IMR-90 (cell line): ENCODE results near the gene MYO7B. TPM values are rescaled to one million over a fixed set of nuclear protein-coding genes. Genes with fewer than 3 reads are reported as not detected.

ENCODE experiments used
- ATAC-seq: fragments of 200-7000 bp; cut with Tn5 transposase; 2 replicates; pipeline ENCODE4 v1.9.1; 2020; ENCODE audit warnings: low read depth, mild to moderate bottlenecking, moderate library complexity
- BruUV-seq: library from RNA; stranded (reverse); fragments of 400-500 nt; replicated peaks from 2 replicates; lab custom pipeline; 2021; lab: Mats Ljungman, UMichigan
- CTCF ChIA-PET: fragments of 300-600 bp; formaldehyde crosslinking; extraction: SDS; loops from one replicate; lab custom pipeline; 2021; ENCODE audit warnings: antibody characterized with exemption; lab: Yijun Ruan, JAX
- POLR2A ChIA-PET: fragments of 300-600 bp; sonication (Branson Sonifier 250); formaldehyde crosslinking; loops from one replicate; lab custom pipeline; 2022; ENCODE audit warnings: antibody characterized with exemption; ENCODE audit not compliant: unreplicated experiment; lab: Charles Lee
- DNase-seq: peaks from one replicate; pipeline ENCODE4 v3.0.0; 2013
- H2AFZ ChIP-seq: replicated peaks from 2 replicates; pipeline ENCODE3; 2013; ENCODE audit warnings: low read length, mild to moderate bottlenecking; ENCODE audit not compliant: poor library complexity
- H2AK5ac ChIP-seq: 2 replicates; pipeline ENCODE4 v1.6.1; 2013; ENCODE audit warnings: low read depth, low read length, inconsistent platforms
- H2AK9ac ChIP-seq: replicated peaks from 2 replicates; pipeline ENCODE3; 2013; ENCODE audit warnings: mild to moderate bottlenecking, low read depth, low read length, moderate library complexity; ENCODE audit not compliant: poor library complexity
- H2BK120ac ChIP-seq: 2 replicates; pipeline ENCODE4 v1.6.1; 2013; ENCODE audit warnings: low read depth, low read length, inconsistent platforms
- H2BK15ac ChIP-seq: 3 replicates; pipeline ENCODE4 v1.6.1; 2013; ENCODE audit warnings: low read depth, low read length, inconsistent platforms
- H2BK20ac ChIP-seq: 2 replicates; pipeline ENCODE4 v1.6.1; 2013; ENCODE audit warnings: low read depth, mild to moderate bottlenecking, inconsistent platforms, low read length, moderate library complexity
- H2BK5ac ChIP-seq: 2 replicates; pipeline ENCODE4 v1.6.1; 2013; ENCODE audit warnings: mild to moderate bottlenecking, low read depth, low read length, inconsistent platforms; ENCODE audit not compliant: poor library complexity, severe bottlenecking
- H3K14ac ChIP-seq: replicated peaks from 2 replicates; pipeline ENCODE4 v1.6.1; 2013; ENCODE audit warnings: low read depth, low read length, inconsistent platforms
- H3K18ac ChIP-seq: 2 replicates; pipeline ENCODE4 v1.6.1; 2013; ENCODE audit warnings: low read depth, low read length, control low read depth
- H3K23ac ChIP-seq: 2 replicates; pipeline ENCODE4 v1.6.1; 2013; ENCODE audit warnings: low read depth, low read length, inconsistent platforms
- H3K27ac ChIP-seq: 2 replicates; pipeline ENCODE4 v1.5.1; 2013; ENCODE audit warnings: mild to moderate bottlenecking, control low read depth, low read length; ENCODE audit not compliant: insufficient read depth
- H3K27me3 ChIP-seq: 2 replicates; pipeline ENCODE4 v1.6.1; 2013; ENCODE audit warnings: low read length; ENCODE audit not compliant: control insufficient read depth, insufficient read depth
- H3K36me3 ChIP-seq: 2 replicates; pipeline ENCODE4 v1.6.1; 2013; ENCODE audit warnings: low read length, mixed read lengths; ENCODE audit not compliant: control insufficient read depth, insufficient read depth
- H3K4ac ChIP-seq: 2 replicates; pipeline ENCODE4 v1.6.1; 2013; ENCODE audit warnings: low read depth, low read length, inconsistent platforms
- H3K4me1 ChIP-seq: 2 replicates; pipeline ENCODE4 v1.6.1; 2013; ENCODE audit warnings: low read length, mixed read lengths; ENCODE audit not compliant: control insufficient read depth, insufficient read depth
- H3K4me2 ChIP-seq: 2 replicates; pipeline ENCODE4 v1.6.1; 2013; ENCODE audit warnings: low read depth, mild to moderate bottlenecking, control low read depth, low read length, moderate library complexity
- H3K4me3 ChIP-seq: 2 replicates; pipeline ENCODE4 v1.5.1; 2013; ENCODE audit warnings: low read depth, mild to moderate bottlenecking, control low read depth, low read length, moderate library complexity; ENCODE audit not compliant: insufficient read depth
- H3K56ac ChIP-seq: 2 replicates; pipeline ENCODE4 v1.6.1; 2013; ENCODE audit warnings: low read length, inconsistent platforms; ENCODE audit not compliant: insufficient read depth; ENCODE audit errors: extremely low read depth
- H3K79me1 ChIP-seq, 2 experiments: 2 replicates each; pipeline ENCODE4 v1.6.1; 2013; ENCODE audit warnings: low read length in 2 of 2, inconsistent platforms in 1 of 2, low read depth in 1 of 2
- H3K9ac ChIP-seq: 2 replicates; pipeline ENCODE4 v1.6.1; 2013; ENCODE audit warnings: low read depth, low read length, control low read depth
- H3K9me1 ChIP-seq: 2 replicates; pipeline ENCODE4 v1.6.1; 2013; ENCODE audit warnings: low read length, inconsistent platforms; ENCODE audit not compliant: insufficient read depth
- H3K9me3 ChIP-seq: 2 replicates; pipeline ENCODE4 v1.6.1; 2013; ENCODE audit warnings: low read length; ENCODE audit not compliant: control insufficient read depth, insufficient read depth
- H4K20me1 ChIP-seq: 2 replicates; pipeline ENCODE4 v1.6.1; 2013; ENCODE audit warnings: low read length, inconsistent platforms; ENCODE audit not compliant: insufficient read depth
- H4K5ac ChIP-seq: 2 replicates; pipeline ENCODE4 v1.6.1; 2013; ENCODE audit warnings: mild to moderate bottlenecking, low read depth, low read length, control low read depth
- H4K8ac ChIP-seq, 2 experiments: 2 replicates each; pipeline ENCODE4 v1.6.1; 2013; ENCODE audit warnings: low read depth in 2 of 2, low read length in 2 of 2, control low read depth in 1 of 2, inconsistent platforms in 1 of 2
- H4K91ac ChIP-seq: 2 replicates; pipeline ENCODE4 v1.6.1; 2013; ENCODE audit warnings: low read depth, low read length, inconsistent platforms; ENCODE audit not compliant: insufficient read depth
- CEBPB ChIP-seq: IDR thresholded peaks from 2 replicates; pipeline ENCODE4 v1.6.1; 2012; ENCODE audit warnings: low read depth, low read length, improper control_type of control experiment
- MAFK ChIP-seq: IDR thresholded peaks from 2 replicates; pipeline ENCODE4 v1.6.1; 2012; ENCODE audit warnings: low read depth, low read length, improper control_type of control experiment
- MXI1 ChIP-seq: IDR thresholded peaks from 2 replicates; pipeline ENCODE4 v1.6.1; 2012; ENCODE audit warnings: low read depth, mild to moderate bottlenecking, low read length, moderate library complexity, borderline replicate concordance
- RAD21 ChIP-seq: IDR thresholded peaks from 2 replicates; pipeline ENCODE4 v1.6.1; 2012; ENCODE audit warnings: low read length, improper control_type of control experiment
- RCOR1 ChIP-seq: IDR thresholded peaks from 2 replicates; pipeline ENCODE4 v1.6.1; 2012; ENCODE audit warnings: mild to moderate bottlenecking, low read length, improper control_type of control experiment; ENCODE audit not compliant: insufficient replicate concordance
- RFX5 ChIP-seq: IDR thresholded peaks from 2 replicates; pipeline ENCODE4 v1.8.0; 2012; ENCODE audit warnings: low read depth, mild to moderate bottlenecking, low read length, moderate library complexity
- WGBS, 2 experiments: methylation state at CpG; one replicate each; pipeline versions ENCODE4 v1.1.5 to v1.1.7; 2013; ENCODE audit warnings: missing lambda C conversion rate in 2 of 2; ENCODE audit not compliant: insufficient read length in 1 of 2; ENCODE audit errors: extremely low coverage in 2 of 2; 5-methylcytosine and 5-hydroxymethylcytosine counted together
- dilution Hi-C: fragments of 300-500 bp; cut with HindIII; formaldehyde crosslinking; loops from one replicate; pipeline ENCODE4 v1.14.3; 2018; ENCODE audit warnings: low sequenced_read_pairs; ENCODE audit not compliant: unreplicated experiment
- in situ Hi-C: fragments of 300-500 bp; cut with MboI; formaldehyde crosslinking; loops from 3 replicates; pipeline ENCODE4 v1.14.3; 2019; ENCODE audit warnings: low sequenced_read_pairs, inconsistent platforms, mixed read lengths
- intact Hi-C: fragments of 100-400 bp; cut with micrococcal nuclease; formaldehyde crosslinking; loops from 2 replicates; pipeline ENCODE4 v1.10.0; 2022
- polyA plus RNA-seq, 3 experiments: library from polyadenylated mRNA; depleted of rRNA; stranded (reverse); fragments of >200 nt; gene quantifications; 2 replicates each; pipeline ENCODE4 v1.2.3, GENCODE V29; 2012; ENCODE audit warnings: low replicate concordance in 1 of 3
- total RNA-seq: library from RNA; depleted of rRNA; stranded (reverse); fragments of >200 nt; gene quantifications from 2 replicates; pipeline ENCODE4 v1.2.3, GENCODE V29; 2012

The MYO7B gene
- total and polyA plus RNA-seq, 2 of the 4 experiments (the other 2 are of a cell fraction): 0.18 to 0.46 TPM

GRCh38 chr2:127646487-127647241, 111.2 kb downstream of the MYO7B start:
- no peak overlapping the region for H3K4me3 ChIP-seq
- H2BK5ac ChIP-seq: no peak overlapping the region
- no peak overlapping the region for H2AFZ ChIP-seq
- dilution Hi-C loops (no loop called here), intact Hi-C loops (loop anchor here (5.0 kb wide), 1 partner anchor 149 kb away; no protein-coding TSS in a partner anchor), in situ Hi-C loops (no loop called here)
- no peaks in the 10 kb centered on the region for H3K27me3 ChIP-seq
- no peak overlapping the region for H3K4me2 ChIP-seq
- no peak overlapping the region; the same call in 1 of the 2 replicates for H3K14ac ChIP-seq
- no TSS peak for BruUV-seq
- peaks cover 17% of the 10 kb centered on the region; the same call in 1 of the 2 replicates for H3K9me1 ChIP-seq
- POLR2A ChIA-PET: no interaction called here
- no peak overlapping the region; the same call in 1 of the 2 replicates for H4K91ac ChIP-seq
- H3K4me1 ChIP-seq: peaks cover 7% of the 10 kb centered on the region; the same call in 1 of the 2 replicates
- no peaks in the 10 kb centered on the region for H3K9me3 ChIP-seq
- peaks cover 0 to 16% of the 10 kb centered on the region in 2 experiments; a peak in 2 of 4 replicates for H3K79me1 ChIP-seq
- H3K9ac ChIP-seq: no peak overlapping the region
- H2AK9ac ChIP-seq: peak overlapping the region; percentile 83
- CTCF ChIA-PET: no interaction called here
- 0 out of 2 replicates have a peak overlapping the region, but pooled peaks have one; percentile 4 for H2BK20ac ChIP-seq
- H4K8ac ChIP-seq: 0 out of 4 replicates have a peak overlapping the region, but pooled peaks of 1 of the 2 experiments have one; percentile 25
- H2BK15ac ChIP-seq: no peak overlapping the region
- no peak for TF ChIP-seq MAFK
- TF ChIP-seq RCOR1: no peak
- TF ChIP-seq RAD21: no peak
- no peak for TF ChIP-seq RFX5
- no peak for TF ChIP-seq CEBPB
- no peak for TF ChIP-seq MXI1
- H3K18ac ChIP-seq: no peak overlapping the region
- no peak overlapping the region for H4K5ac ChIP-seq
- H4K20me1 ChIP-seq: no peaks in the 10 kb centered on the region; the same call in none of the 2 replicates
- no peak for DNase-seq
- H3K27ac ChIP-seq: no peak overlapping the region
- H3K56ac ChIP-seq: no peak overlapping the region
- ATAC-seq: no peak
- H3K36me3 ChIP-seq: peaks cover 4% of the 10 kb centered on the region; the same call in 1 of the 2 replicates
- H2AK5ac ChIP-seq: no peak overlapping the region
- 92% methylated on average over 12 of the region's 24 CpGs; no CpG with 5 or more reads in 1 of the 2 experiments for WGBS, 2 experiments
- 0 out of 2 replicates have a peak overlapping the region, but pooled peaks have one; percentile 51 for H3K4ac ChIP-seq
- H2BK120ac ChIP-seq: no peak overlapping the region
- no peak overlapping the region for H3K23ac ChIP-seq
